ENCODE measurements around the gene SH3PXD2A.

SH3PXD2A gene

GRCh38 chr10:103748020-103748419 lies 107.4 kb downstream of the SH3PXD2A start:
- H3K9ac ChIP-seq (ENCODE audit: low read length), result no peak overlapping the region
- H3K4me3 ChIP-seq (ENCODE audit: low read depth in 1 of 2, low read length in 2 of 2), result no peak overlapping the region
- H3K9me3 ChIP-seq (ENCODE audit: low read length), result peaks cover 3% of the 10 kb centered on the region
- H3K27ac ChIP-seq (ENCODE audit: low read depth, low read length), result no peak overlapping the region
- peaks cover 5% of the 10 kb centered on the region for H3K4me1 ChIP-seq (ENCODE audit: insufficient read depth, low read length)
- H3K36me3 ChIP-seq (ENCODE audit: insufficient read depth, low read length), result no peaks in the 10 kb centered on the region
- no peaks in the 10 kb centered on the region for H3K27me3 ChIP-seq (ENCODE audit: control insufficient read depth in 1 of 2, insufficient read depth in 2 of 2, low read length in 2 of 2)

GRCh38 chr10:103747193-103747865 lies 108.0 kb downstream of the SH3PXD2A start:
- Histone ChIP-seq H3K4me3 (ENCODE audit: low read depth in 1 of 2, low read length in 2 of 2) (no peak overlapping the region), H3K27ac (ENCODE audit: low read depth, low read length) (no peak overlapping the region), H3K27me3 (ENCODE audit: control insufficient read depth in 1 of 2, insufficient read depth in 2 of 2, low read length in 2 of 2) (no peaks in the 10 kb centered on the region), H3K4me1 (ENCODE audit: insufficient read depth, low read length) (peaks cover 5% of the 10 kb centered on the region), H3K36me3 (ENCODE audit: insufficient read depth, low read length) (no peaks in the 10 kb centered on the region), H3K9me3 (ENCODE audit: low read length) (no peaks in the 10 kb centered on the region), H3K9ac (ENCODE audit: low read length) (no peak overlapping the region)

GRCh38 chr10:103746598-103746997 lies 108.8 kb downstream of the SH3PXD2A start:
- H3K27ac ChIP-seq (ENCODE audit: low read depth, low read length), result no peak overlapping the region
- no peak overlapping the region for H3K9ac ChIP-seq (ENCODE audit: low read length)
- peaks cover 5% of the 10 kb centered on the region for H3K4me1 ChIP-seq (ENCODE audit: insufficient read depth, low read length)
- H3K9me3 ChIP-seq (ENCODE audit: low read length), result no peaks in the 10 kb centered on the region
- no peaks in the 10 kb centered on the region for H3K36me3 ChIP-seq (ENCODE audit: insufficient read depth, low read length)
- no peaks in the 10 kb centered on the region for H3K27me3 ChIP-seq (ENCODE audit: control insufficient read depth in 1 of 2, insufficient read depth in 2 of 2, low read length in 2 of 2)
- no peak overlapping the region for H3K4me3 ChIP-seq (ENCODE audit: low read depth in 1 of 2, low read length in 2 of 2)

GRCh38 chr10:103745341-103746247 lies 109.8 kb downstream of the SH3PXD2A start:
- no peak overlapping the region for H3K9ac ChIP-seq (ENCODE audit: low read length)
- H3K4me1 ChIP-seq (ENCODE audit: insufficient read depth, low read length), result peaks cover 8% of the 10 kb centered on the region
- no peak overlapping the region for H3K27ac ChIP-seq (ENCODE audit: low read depth, low read length)

DNA sequence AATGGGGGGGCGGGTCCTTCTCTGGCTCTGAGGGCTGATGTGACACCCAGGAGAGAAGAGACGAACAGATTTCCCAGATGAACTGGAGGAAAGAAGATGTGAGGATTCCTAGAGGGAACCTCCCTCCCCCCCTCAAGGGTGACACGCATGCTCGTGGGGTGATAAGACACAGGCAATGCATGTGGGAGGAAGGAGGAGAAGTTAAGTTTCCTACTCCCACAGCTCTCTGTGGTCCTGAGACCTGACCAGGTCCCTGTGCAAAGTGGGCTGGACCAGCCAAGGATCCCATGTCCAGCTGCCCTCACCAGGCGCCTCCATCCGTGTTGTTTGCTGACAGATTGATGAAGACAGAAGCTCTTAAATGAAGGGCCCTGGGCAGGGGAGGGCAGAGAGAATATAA lies 112.6 kb downstream of the SH3PXD2A start:
- Histone ChIP-seq H3K9me3 (ENCODE audit: low read length) (no peaks in the 10 kb centered on the region), H3K9ac (ENCODE audit: low read length) (no peak overlapping the region), H3K27ac (ENCODE audit: low read depth, low read length) (no peak overlapping the region), H3K27me3 (ENCODE audit: control insufficient read depth in 1 of 2, insufficient read depth in 2 of 2, low read length in 2 of 2) (no peaks in the 10 kb centered on the region), H3K4me1 (ENCODE audit: insufficient read depth, low read length) (peaks cover 35% of the 10 kb centered on the region), H3K36me3 (ENCODE audit: insufficient read depth, low read length) (no peaks in the 10 kb centered on the region), H3K4me3 (ENCODE audit: low read depth in 1 of 2, low read length in 2 of 2) (no peak overlapping the region)

More at GRCh38 chr10:103745341-103746247, 109.8 kb downstream of the SH3PXD2A start:
- Histone ChIP-seq H3K4me3 (ENCODE audit: low read depth in 1 of 2, low read length in 2 of 2) (no peak overlapping the region), H3K27me3 (ENCODE audit: control insufficient read depth in 1 of 2, insufficient read depth in 2 of 2, low read length in 2 of 2) (no peaks in the 10 kb centered on the region), H3K9me3 (ENCODE audit: low read length) (no peaks in the 10 kb centered on the region), H3K36me3 (ENCODE audit: insufficient read depth, low read length) (no peaks in the 10 kb centered on the region)

DNA sequence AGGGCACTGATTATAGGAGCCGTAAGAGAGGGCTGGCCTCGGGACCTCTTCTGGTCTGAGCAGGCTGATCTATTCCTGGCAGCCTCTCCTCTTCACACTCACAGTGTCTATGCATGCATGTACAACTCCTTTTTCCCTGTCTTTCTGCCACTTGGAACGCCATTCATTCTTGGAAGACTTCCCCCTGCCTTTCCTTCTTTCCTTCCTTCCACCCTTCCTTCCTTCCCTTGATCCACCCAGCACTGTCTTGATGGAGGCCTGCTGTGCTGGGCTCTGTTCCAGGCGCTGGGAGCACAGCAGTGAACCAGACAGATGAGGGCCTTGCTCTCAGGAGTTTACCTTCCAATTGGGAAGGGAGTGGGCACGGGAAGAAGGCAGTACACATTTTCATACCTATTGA lies 114.8 kb downstream of the SH3PXD2A start:
- Histone ChIP-seq H3K4me3 (ENCODE audit: low read depth in 1 of 2, low read length in 2 of 2) (no peak overlapping the region), H3K4me1 (ENCODE audit: insufficient read depth, low read length) (peaks cover 35% of the 10 kb centered on the region), H3K9ac (ENCODE audit: low read length) (no peak overlapping the region), H3K36me3 (ENCODE audit: insufficient read depth, low read length) (no peaks in the 10 kb centered on the region), H3K27ac (ENCODE audit: low read depth, low read length) (peak overlapping the region; percentile 39), H3K9me3 (ENCODE audit: low read length) (no peaks in the 10 kb centered on the region), H3K27me3 (ENCODE audit: control insufficient read depth in 1 of 2, insufficient read depth in 2 of 2, low read length in 2 of 2) (no peaks in the 10 kb centered on the region)

DNA sequence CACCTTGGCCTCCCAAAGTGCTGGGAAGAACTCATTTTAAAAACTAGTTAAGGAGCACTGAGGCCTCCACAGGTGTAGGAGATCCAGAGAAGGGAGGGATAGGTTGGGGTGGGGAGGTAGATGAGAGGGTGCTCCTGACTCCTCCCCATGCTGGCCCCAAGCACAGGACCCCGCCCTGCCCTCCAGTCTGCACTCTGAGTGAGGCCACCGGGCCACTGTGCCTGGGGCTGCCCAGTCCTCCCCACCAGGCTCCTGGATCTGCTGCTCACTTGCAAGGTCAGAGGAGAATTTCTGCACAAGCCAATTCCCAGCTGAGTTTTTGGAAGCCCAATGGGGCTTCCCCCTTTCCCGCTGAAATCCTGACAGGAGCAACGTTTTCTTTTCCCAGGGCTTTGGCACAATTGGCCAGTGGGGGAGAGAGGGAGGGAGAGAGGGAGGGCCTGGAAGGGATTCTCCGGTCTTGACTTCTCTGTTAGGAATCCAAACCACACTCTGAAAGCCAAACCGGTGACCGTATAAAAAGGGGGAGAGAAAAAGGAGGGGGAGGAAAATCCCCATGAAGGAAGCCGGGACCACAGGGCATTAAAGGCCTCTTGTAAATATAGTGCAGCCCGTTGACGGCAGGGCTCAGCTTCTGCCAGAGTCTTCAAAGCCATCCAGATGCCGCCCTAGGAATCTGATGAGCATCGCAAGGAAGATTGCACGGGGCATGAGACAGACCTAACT lies 116.2 kb downstream of the SH3PXD2A start:
- Histone ChIP-seq H3K9ac (ENCODE audit: low read length) (peak overlapping the region; percentile 51), H3K4me1 (ENCODE audit: insufficient read depth, low read length) (peaks cover 31% of the 10 kb centered on the region), H3K36me3 (ENCODE audit: insufficient read depth, low read length) (no peaks in the 10 kb centered on the region), H3K9me3 (ENCODE audit: low read length) (no peaks in the 10 kb centered on the region), H3K27me3 (ENCODE audit: control insufficient read depth in 1 of 2, insufficient read depth in 2 of 2, low read length in 2 of 2) (no peaks in the 10 kb centered on the region), H3K27ac (ENCODE audit: low read depth, low read length) (peak overlapping the region; percentile 56), H3K4me3 (ENCODE audit: low read depth in 1 of 2, low read length in 2 of 2) (peak overlapping the region in 1 of 2 donors; percentile 21)

GRCh38 chr10:103737735-103738367 lies 117.5 kb downstream of the SH3PXD2A start:
- no peaks in the 10 kb centered on the region for H3K9me3 ChIP-seq (ENCODE audit: low read length)
- H3K27me3 ChIP-seq (ENCODE audit: control insufficient read depth in 1 of 2, insufficient read depth in 2 of 2, low read length in 2 of 2), result no peaks in the 10 kb centered on the region
- H3K27ac ChIP-seq (ENCODE audit: low read depth, low read length), result no peak overlapping the region
- no peaks in the 10 kb centered on the region for H3K36me3 ChIP-seq (ENCODE audit: insufficient read depth, low read length)
- peaks cover 31% of the 10 kb centered on the region for H3K4me1 ChIP-seq (ENCODE audit: insufficient read depth, low read length)
- no peak overlapping the region for H3K9ac ChIP-seq (ENCODE audit: low read length)
- no peak overlapping the region for H3K4me3 ChIP-seq (ENCODE audit: low read depth in 1 of 2, low read length in 2 of 2)

GRCh38 chr10:103736763-103737162 lies 118.6 kb downstream of the SH3PXD2A start:
- no peak overlapping the region for H3K9ac ChIP-seq (ENCODE audit: low read length)
- peaks cover 31% of the 10 kb centered on the region for H3K4me1 ChIP-seq (ENCODE audit: insufficient read depth, low read length)
- no peak overlapping the region for H3K4me3 ChIP-seq (ENCODE audit: low read depth in 1 of 2, low read length in 2 of 2)
- no peaks in the 10 kb centered on the region for H3K9me3 ChIP-seq (ENCODE audit: low read length)
- H3K27me3 ChIP-seq (ENCODE audit: control insufficient read depth in 1 of 2, insufficient read depth in 2 of 2, low read length in 2 of 2), result no peaks in the 10 kb centered on the region
- H3K27ac ChIP-seq (ENCODE audit: low read depth, low read length), result no peak overlapping the region
- H3K36me3 ChIP-seq (ENCODE audit: insufficient read depth, low read length), result no peaks in the 10 kb centered on the region

GRCh38 chr10:103736044-103736443 lies 119.3 kb downstream of the SH3PXD2A start:
- Histone ChIP-seq H3K9me3 (ENCODE audit: low read length) (no peaks in the 10 kb centered on the region), H3K9ac (ENCODE audit: low read length) (no peak overlapping the region), H3K27ac (ENCODE audit: low read depth, low read length) (no peak overlapping the region), H3K36me3 (ENCODE audit: insufficient read depth, low read length) (no peaks in the 10 kb centered on the region), H3K27me3 (ENCODE audit: control insufficient read depth in 1 of 2, insufficient read depth in 2 of 2, low read length in 2 of 2) (no peaks in the 10 kb centered on the region), H3K4me3 (ENCODE audit: low read depth in 1 of 2, low read length in 2 of 2) (no peak overlapping the region), H3K4me1 (ENCODE audit: insufficient read depth, low read length) (peaks cover 31% of the 10 kb centered on the region)

DNA sequence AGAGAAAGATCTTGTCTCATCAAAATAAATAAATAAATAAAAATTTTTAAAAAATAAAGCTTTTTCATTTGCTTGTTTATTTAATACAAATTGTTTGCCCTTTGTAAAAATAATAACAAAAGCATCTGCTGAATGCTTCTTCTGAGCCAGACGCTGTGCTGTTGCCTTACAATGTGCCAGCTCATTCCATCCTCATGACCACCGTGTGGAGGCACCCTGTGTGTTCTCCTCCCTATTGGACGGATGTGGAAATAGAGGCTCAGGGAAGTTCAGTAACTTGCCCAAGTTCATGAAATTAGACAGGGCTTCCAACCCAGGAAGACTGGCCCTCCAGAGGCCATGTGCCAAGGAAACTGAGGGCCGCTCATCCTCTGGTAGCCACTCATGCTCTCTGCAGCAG lies 120.6 kb downstream of the SH3PXD2A start:
- no peak overlapping the region for H3K9ac ChIP-seq (ENCODE audit: low read length)
- H3K4me1 ChIP-seq (ENCODE audit: insufficient read depth, low read length), result peaks cover 19% of the 10 kb centered on the region
- no peaks in the 10 kb centered on the region for H3K27me3 ChIP-seq (ENCODE audit: control insufficient read depth in 1 of 2, insufficient read depth in 2 of 2, low read length in 2 of 2)
- H3K27ac ChIP-seq (ENCODE audit: low read depth, low read length), result no peak overlapping the region
- no peaks in the 10 kb centered on the region for H3K9me3 ChIP-seq (ENCODE audit: low read length)
- H3K4me3 ChIP-seq (ENCODE audit: low read depth in 1 of 2, low read length in 2 of 2), result no peak overlapping the region
- H3K36me3 ChIP-seq (ENCODE audit: insufficient read depth, low read length), result no peaks in the 10 kb centered on the region

All from muscle layer of colon (tissue), 2 donors.